DOHH2 (cell line): ENCODE results near the gene CIAO1.

ENCODE experiments used
- CTCF ChIP-seq: fragments of 200-600 bp; sonication (generic); IDR thresholded peaks from one replicate; pipeline ENCODE4 v1.5.1; 2014; ENCODE audit warnings: antibody characterized with exemption, mild to moderate bottlenecking, low read depth, low read length; ENCODE audit not compliant: poor library complexity, severe bottlenecking
- EZH2phosphoT487 ChIP-seq: fragments of 200-600 bp; sonication (generic); IDR thresholded peaks from 2 replicates; pipeline ENCODE4 v1.6.1; 2017; ENCODE audit warnings: borderline replicate concordance, mild to moderate bottlenecking, antibody characterized with exemption, low read length, moderate library complexity, mixed read lengths

GRCh38 chr2:96276787-96277499, 10.9 kb downstream of the CIAO1 start:
- TF ChIP-seq CTCF (no peak), EZH2phosphoT487 (no peak)
